ENCODE measurements around the gene SLC6A13.

GRCh38 chr12:179131-179884 is 83.3 kb downstream of the SLC6A13 start:
- no peak for TF ChIP-seq POLR2A (IDR thresholded peaks at IDR 0.05; ENCODE audit: low read depth, low read length)
- no peak for TF ChIP-seq TAF1 (IDR thresholded peaks at IDR 0.05; ENCODE audit: borderline replicate concordance, low read depth, low read length)

All from GM12892 (cell line).